ENCODE data around the gene NEK3. TPM values are rescaled to one million over a fixed set of nuclear protein-coding genes. Genes with fewer than 3 reads are reported as not detected.
"Not testable (repeated sequence)": the region's sequence is repeated elsewhere in the genome, so short reads cannot be mapped to it uniquely, and the experiment has no call there.

The NEK3 gene
- total and polyA plus RNA-seq, 4 donors = 3.0 to 4.4 (median 3.9) TPM

- not testable (repeated sequence) for H3K27me3 ChIP-seq (ENCODE audit: control insufficient read depth in 4 of 4, insufficient read depth in 4 of 4, low read length in 3 of 4); DNase-seq (ENCODE audit: low spot score); H3K9me3 ChIP-seq (ENCODE audit: control insufficient read depth in 4 of 4, low read length in 3 of 4); H3K4me3 ChIP-seq (ENCODE audit: low read depth in 1 of 3, low read length in 3 of 3); H3K4me1 ChIP-seq (ENCODE audit: control insufficient read depth in 4 of 4, insufficient read depth in 4 of 4, low read length in 3 of 4); H3K36me3 ChIP-seq (ENCODE audit: control insufficient read depth in 4 of 4, insufficient read depth in 3 of 4, low read depth in 1 of 4, low read length in 3 of 4); H3K9ac ChIP-seq (ENCODE audit: low read depth in 1 of 2, low read length in 2 of 2); H3K27ac ChIP-seq (ENCODE audit: low read depth in 1 of 2, low read length in 2 of 2)
- TF ChIP-seq CTCF (IDR thresholded peaks at IDR 0.05; ENCODE audit: low read depth, low read length, missing input control) (peak; percentile 28), RAD21 (IDR thresholded peaks at IDR 0.05) (peak; percentile 76 to 79)
- WGBS = 44% methylated on average over 12 of the region's 12 CpGs
Observed at GRCh38 chr13:52201439-52202193, 42.2 kb upstream of the NEK3 start.

GRCh38 chr13:52195401-52195837, 36.0 kb upstream of the NEK3 start:
- Histone ChIP-seq H3K9me3 (ENCODE audit: control insufficient read depth in 4 of 4, low read length in 3 of 4) (no peaks in the 10 kb centered on the region), H3K4me3 (ENCODE audit: low read depth in 1 of 3, low read length in 3 of 3) (peak overlapping the region; percentile 66 to 99 (median 68)), H3K36me3 (ENCODE audit: control insufficient read depth in 4 of 4, insufficient read depth in 3 of 4, low read depth in 1 of 4, low read length in 3 of 4) (no peaks in the 10 kb centered on the region), H3K27me3 (ENCODE audit: control insufficient read depth in 4 of 4, insufficient read depth in 4 of 4, low read length in 3 of 4) (no peaks in the 10 kb centered on the region), H3K27ac (ENCODE audit: low read depth in 1 of 2, low read length in 2 of 2) (peak overlapping the region; percentile 23 to 35), H3K4me1 (ENCODE audit: control insufficient read depth in 4 of 4, insufficient read depth in 4 of 4, low read length in 3 of 4) (peaks cover 4 to 13% (median 11%) of the 10 kb centered on the region in 4 donors), H3K9ac (ENCODE audit: low read depth in 1 of 2, low read length in 2 of 2) (peak overlapping the region in 1 of 2 donors; percentile 60)
- 13% methylated on average over 34 of the region's 34 CpGs for WGBS
- peak; percentile 70 for DNase-seq (ENCODE audit: low spot score)
- TF ChIP-seq YY1 (IDR thresholded peaks at IDR 0.05) (no peak), JUND (IDR thresholded peaks at IDR 0.05) (no peak), TAF1 (conservative IDR thresholded peaks at IDR 0.05) (peak; percentile 84), ZBTB33 (IDR thresholded peaks at IDR 0.05) (peak; percentile 76), RAD21 (IDR thresholded peaks at IDR 0.05) (peak in 1 of 2 donors; percentile 54), GABPA (IDR thresholded peaks at IDR 0.05 in 1 of 2, conservative IDR thresholded peaks at IDR 0.05 in 1 of 2) (peak in 1 of 2 donors; percentile 33), SP1 (IDR thresholded peaks at IDR 0.05) (peak; percentile 53)

- under 1% methylated on average over 47 of the region's 47 CpGs for WGBS
- TF ChIP-seq NR2F2 (IDR thresholded peaks at IDR 0.05) = peak; percentile 61
- TF ChIP-seq HNF4G (IDR thresholded peaks at IDR 0.05) = no peak
- no peak for TF ChIP-seq ATF3 (IDR thresholded peaks at IDR 0.05)
- peak; percentile 78 for TF ChIP-seq YY1 (IDR thresholded peaks at IDR 0.05)
- TF ChIP-seq SP1 (IDR thresholded peaks at IDR 0.05) = peak; percentile 52
- TF ChIP-seq HNF4A (conservative IDR thresholded peaks at IDR 0.05) = peak in 1 of 2 donors; percentile 22
- TF ChIP-seq FOXA2 (IDR thresholded peaks at IDR 0.05) = no peak
- TF ChIP-seq GABPA (IDR thresholded peaks at IDR 0.05 in 1 of 2, conservative IDR thresholded peaks at IDR 0.05 in 1 of 2) = peak; percentile 98 to 99
- TF ChIP-seq ZBTB33 (IDR thresholded peaks at IDR 0.05) = peak; percentile 43
- peak in 1 of 2 donors; percentile 61 for TF ChIP-seq EGR1 (IDR thresholded peaks at IDR 0.05; ENCODE audit: low read depth in 2 of 2)
- no peak for TF ChIP-seq JUND (IDR thresholded peaks at IDR 0.05)
- TF ChIP-seq TAF1 (conservative IDR thresholded peaks at IDR 0.05) = peak; percentile 59
- peak; percentile 44 for TF ChIP-seq FOXA1 (IDR thresholded peaks at IDR 0.05)
Observed at GRCh38 chr13:52194184-52194868, 34.9 kb upstream of the NEK3 start.

More at GRCh38 chr13:52194184-52194868, 34.9 kb upstream of the NEK3 start:
- Histone ChIP-seq H3K27me3 (ENCODE audit: control insufficient read depth in 4 of 4, insufficient read depth in 4 of 4, low read length in 3 of 4) (no peaks in the 10 kb centered on the region), H3K9ac (ENCODE audit: low read depth in 1 of 2, low read length in 2 of 2) (peak overlapping the region; percentile 60 to 61), H3K4me1 (ENCODE audit: control insufficient read depth in 4 of 4, insufficient read depth in 4 of 4, low read length in 3 of 4) (peaks cover 4 to 13% (median 11%) of the 10 kb centered on the region in 4 donors), H3K27ac (ENCODE audit: low read depth in 1 of 2, low read length in 2 of 2) (peak overlapping the region; percentile 56 to 60), H3K36me3 (ENCODE audit: control insufficient read depth in 4 of 4, insufficient read depth in 3 of 4, low read depth in 1 of 4, low read length in 3 of 4) (no peaks in the 10 kb centered on the region), H3K4me3 (ENCODE audit: low read depth in 1 of 3, low read length in 3 of 3) (peak overlapping the region; percentile 66 to 99 (median 92)), H3K9me3 (ENCODE audit: control insufficient read depth in 4 of 4, low read length in 3 of 4) (no peaks in the 10 kb centered on the region)
- peak; percentile 93 for DNase-seq (ENCODE audit: low spot score)
